ENCODE results near the gene DNASE1L3.
A peak's percentile ranks its signal among the peaks of the same experiment; 100 is the strongest.

The DNASE1L3 gene

DNA sequence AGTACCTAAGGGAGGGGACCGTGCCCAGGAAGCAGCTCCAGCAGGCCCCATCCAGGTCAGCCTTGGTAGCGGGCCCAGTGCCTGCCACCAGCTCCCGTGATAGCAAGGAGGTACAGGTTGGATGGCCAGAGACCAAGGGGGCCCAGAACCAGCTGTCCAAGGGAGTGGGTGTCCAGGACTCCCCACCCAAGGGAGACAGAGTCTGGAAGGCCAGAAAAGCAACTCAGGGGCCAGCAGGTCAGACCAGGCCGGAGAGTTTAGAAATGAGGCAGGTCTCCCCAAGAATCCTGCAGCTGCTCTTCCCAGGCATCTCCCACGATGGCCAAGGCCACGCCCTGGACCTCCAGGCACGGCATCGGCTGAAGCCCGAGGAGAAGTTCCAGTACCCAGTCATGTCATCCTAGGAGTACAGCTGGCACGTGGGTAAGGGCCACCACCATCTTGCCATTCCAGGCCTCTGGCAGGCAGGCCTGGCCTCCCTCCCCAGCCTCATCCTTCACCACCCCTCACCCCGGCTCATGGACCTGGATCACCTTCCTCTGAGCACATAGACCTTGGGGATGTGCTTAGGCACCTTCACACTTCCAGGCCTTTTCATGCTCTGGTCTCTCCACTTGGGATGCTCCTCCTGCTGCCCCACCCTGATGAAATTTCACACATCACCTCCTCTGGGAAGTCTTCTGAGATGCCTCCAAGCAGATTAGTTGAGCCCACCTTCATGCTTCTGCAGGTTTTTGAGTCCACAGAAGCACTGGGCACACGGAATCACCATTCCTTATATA, 30.5 kb downstream of the DNASE1L3 start:
- TF ChIP-seq, protein P1, sequence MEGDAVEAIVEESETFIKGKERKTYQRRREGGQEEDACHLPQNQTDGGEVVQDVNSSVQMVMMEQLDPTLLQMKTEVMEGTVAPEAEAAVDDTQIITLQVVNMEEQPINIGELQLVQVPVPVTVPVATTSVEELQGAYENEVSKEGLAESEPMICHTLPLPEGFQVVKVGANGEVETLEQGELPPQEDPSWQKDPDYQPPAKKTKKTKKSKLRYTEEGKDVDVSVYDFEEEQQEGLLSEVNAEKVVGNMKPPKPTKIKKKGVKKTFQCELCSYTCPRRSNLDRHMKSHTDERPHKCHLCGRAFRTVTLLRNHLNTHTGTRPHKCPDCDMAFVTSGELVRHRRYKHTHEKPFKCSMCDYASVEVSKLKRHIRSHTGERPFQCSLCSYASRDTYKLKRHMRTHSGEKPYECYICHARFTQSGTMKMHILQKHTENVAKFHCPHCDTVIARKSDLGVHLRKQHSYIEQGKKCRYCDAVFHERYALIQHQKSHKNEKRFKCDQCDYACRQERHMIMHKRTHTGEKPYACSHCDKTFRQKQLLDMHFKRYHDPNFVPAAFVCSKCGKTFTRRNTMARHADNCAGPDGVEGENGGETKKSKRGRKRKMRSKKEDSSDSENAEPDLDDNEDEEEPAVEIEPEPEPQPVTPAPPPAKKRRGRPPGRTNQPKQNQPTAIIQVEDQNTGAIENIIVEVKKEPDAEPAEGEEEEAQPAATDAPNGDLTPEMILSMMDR (IDR thresholded peaks at IDR 0.05; ENCODE audit: extremely low read depth, missing control alignments) = no peak
- DNase-seq (ENCODE audit: low spot score) = no peak

- DNase-seq (ENCODE audit: low spot score) = no peak
- TF ChIP-seq, protein P1 (IDR thresholded peaks at IDR 0.05; ENCODE audit: extremely low read depth, missing control alignments) = no peak
These were observed 31.3 kb downstream of the DNASE1L3 start for GRCh38 chr3:58179235-58180098.

DNA sequence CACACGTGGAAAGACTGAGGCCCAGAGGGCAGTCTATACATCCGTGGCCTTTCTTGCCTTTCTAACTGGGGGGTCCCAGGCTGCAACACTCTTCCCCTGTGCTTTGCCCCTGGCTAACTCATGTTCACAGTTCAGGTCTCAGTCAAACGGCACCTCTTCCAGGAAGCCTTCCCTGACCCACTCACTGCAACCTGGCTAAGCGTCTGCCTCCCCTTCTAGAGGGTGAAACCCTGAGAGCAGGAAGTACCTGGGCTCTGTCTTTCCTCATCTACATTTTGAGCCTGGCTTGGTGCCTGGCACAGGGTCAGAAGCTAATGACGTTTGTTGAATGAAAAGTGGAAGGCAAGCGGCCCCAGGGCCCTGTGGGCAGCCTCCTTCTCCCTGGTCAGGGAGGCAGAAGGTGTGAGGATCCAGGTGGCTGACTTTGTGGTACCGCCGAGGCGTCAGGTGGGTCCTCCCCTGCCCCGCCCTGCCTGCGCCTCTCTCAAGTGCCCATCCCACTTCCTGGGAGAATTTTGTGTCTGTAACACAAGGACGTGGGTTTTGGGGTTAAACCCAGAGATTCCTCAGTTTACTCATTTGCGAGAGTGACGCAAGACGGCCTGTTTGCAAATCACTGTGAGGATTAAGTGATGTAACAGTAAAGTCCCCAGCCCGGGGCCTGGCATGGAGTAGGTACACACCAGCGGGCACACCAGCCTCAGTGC, 32.1 kb downstream of the DNASE1L3 start:
- TF ChIP-seq, protein P1 (IDR thresholded peaks at IDR 0.05; ENCODE audit: extremely low read depth, missing control alignments) = no peak
- DNase-seq (ENCODE audit: low spot score) = no peak

GRCh38 chr3:58177747-58178527, 32.8 kb downstream of the DNASE1L3 start:
- TF ChIP-seq, protein P1 (IDR thresholded peaks at IDR 0.05; ENCODE audit: extremely low read depth, missing control alignments) = peak; percentile 88
- peak; percentile 80 for DNase-seq (ENCODE audit: low spot score)

DNA sequence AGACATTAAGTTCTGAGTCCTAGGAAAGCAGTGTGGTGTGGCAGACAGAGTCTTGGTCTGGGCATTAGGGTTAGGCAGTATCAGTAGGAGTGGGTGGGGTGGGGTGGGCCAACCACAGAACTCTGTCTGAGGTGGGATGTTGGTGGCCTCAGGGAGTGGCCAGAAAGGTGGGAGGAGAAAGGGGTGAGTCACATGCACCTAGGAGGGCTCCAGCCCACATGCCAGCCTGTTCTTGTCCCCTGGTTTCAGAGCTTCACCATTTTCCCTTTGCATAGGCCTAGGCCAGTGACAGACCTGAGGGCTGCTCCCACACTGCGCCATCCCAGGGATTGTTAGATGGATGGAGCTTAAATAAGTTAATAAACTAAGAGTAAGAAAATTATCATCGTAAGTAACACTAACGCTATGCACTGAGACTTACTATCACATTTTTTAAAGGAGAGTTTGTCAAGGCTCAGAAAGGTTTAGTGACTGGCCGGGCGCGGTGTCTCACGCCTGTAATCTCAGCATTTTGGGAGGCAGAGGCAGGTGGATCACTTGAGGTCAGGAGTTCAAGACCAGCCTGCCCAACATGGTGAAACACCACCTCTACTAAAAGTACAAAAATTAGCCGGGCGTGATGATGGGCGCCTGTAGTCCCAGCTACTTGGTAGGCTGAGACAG, 33.8 kb downstream of the DNASE1L3 start:
- no peak for DNase-seq (ENCODE audit: low spot score)
- TF ChIP-seq, protein P1 (IDR thresholded peaks at IDR 0.05; ENCODE audit: extremely low read depth, missing control alignments) = no peak

GRCh38 chr3:58176185-58176530, 34.6 kb downstream of the DNASE1L3 start:
- TF ChIP-seq, protein P1 (IDR thresholded peaks at IDR 0.05; ENCODE audit: extremely low read depth, missing control alignments) = no peak
- no peak for DNase-seq (ENCODE audit: low spot score)

Data from GM20000 (cell line).